H1 (cell line): ENCODE results near the gene C19orf12. TPM values are rescaled to one million over a fixed set of nuclear protein-coding genes. Genes with fewer than 3 reads are reported as not detected.
A peak's percentile ranks its signal among the peaks of the same experiment; 100 is the strongest.

ENCODE experiments used
- CTCF ChIA-PET: fragments of 300-600 bp; sonication (Branson Sonifier 250); formaldehyde crosslinking; loops from one replicate; lab custom pipeline; 2021; ENCODE audit not compliant: partially characterized antibody; lab: Charles Lee
- POLR2A ChIA-PET: fragments of 300-600 bp; sonication (Branson Sonifier 250); formaldehyde crosslinking; loops from one replicate; lab custom pipeline; 2021; ENCODE audit warnings: inconsistent platforms; ENCODE audit not compliant: partially characterized antibody; lab: Charles Lee
- DNase-seq, 2 experiments: peaks; one replicate each; pipeline versions ENCODE4 v3.0.0 to v3.0.0-alpha.2; 2010 to 2022; ENCODE audit warnings: low spot score in 2 of 2, low read depth in 1 of 2, mixed read lengths in 1 of 2
- FAIRE-seq: peaks from 2 replicates; lab custom pipeline; 2011; peaks lifted over from hg19 to GRCh38; lab: Jason Lieb, UNC
- H2AFZ ChIP-seq: 2 replicates; pipeline ENCODE4 v1.8.1; 2012; ENCODE audit warnings: low read length, inconsistent platforms
- H2AK5ac ChIP-seq: 2 replicates; pipeline ENCODE4 v1.6.1; 2013; ENCODE audit warnings: low read depth, low read length
- H2BK120ac ChIP-seq: replicated peaks from 2 replicates; pipeline ENCODE3; 2013; ENCODE audit warnings: low read depth, low read length, inconsistent platforms
- H2BK12ac ChIP-seq: 2 replicates; pipeline ENCODE4 v1.6.1; 2013; ENCODE audit warnings: low read depth, low read length
- H2BK15ac ChIP-seq: 2 replicates; pipeline ENCODE4 v1.6.1; 2013; ENCODE audit warnings: low read length
- H2BK20ac ChIP-seq: 2 replicates; pipeline ENCODE4 v1.6.1; 2013; ENCODE audit warnings: low read length
- H2BK5ac ChIP-seq: 2 replicates; pipeline ENCODE4 v1.6.1; 2013; ENCODE audit warnings: low read depth, low read length
- H3K14ac ChIP-seq: 2 replicates; pipeline ENCODE4 v1.6.1; 2013; ENCODE audit warnings: inconsistent platforms; ENCODE audit not compliant: insufficient read length
- H3K18ac ChIP-seq: 2 replicates; pipeline ENCODE4 v1.6.1; 2013; ENCODE audit warnings: low read length; ENCODE audit errors: extremely low read depth
- H3K23ac ChIP-seq: 2 replicates; pipeline ENCODE4 v1.6.1; 2013; ENCODE audit warnings: inconsistent platforms; ENCODE audit not compliant: insufficient read length
- H3K23me2 ChIP-seq: 2 replicates; pipeline ENCODE4 v1.6.1; 2013; ENCODE audit warnings: low read depth, low read length
- H3K27ac ChIP-seq: 2 replicates; pipeline ENCODE4 v1.6.1; 2011; ENCODE audit warnings: low read depth, low read length, inconsistent platforms
- H3K27me3 ChIP-seq, 4 experiments: replicated peaks in 1 of 4; 1 replicate in 1 of 4; 2 replicates in 3 of 4; pipeline versions ENCODE4 v1.6.1 to v1.8.1; 2011 to 2013; ENCODE audit warnings: low read length in 3 of 4, mild to moderate bottlenecking in 3 of 4, inconsistent platforms in 2 of 4, mixed read lengths in 2 of 4, moderate library complexity in 1 of 4; ENCODE audit not compliant: control insufficient read depth in 3 of 4, insufficient read depth in 3 of 4; ENCODE audit errors: extremely low read depth in 1 of 4
- H3K36me3 ChIP-seq, 4 experiments: 2 replicates each; pipeline versions ENCODE4 v1.6.1 to v1.8.1; 2011 to 2013; ENCODE audit warnings: mild to moderate bottlenecking in 4 of 4, low read length in 3 of 4, moderate library complexity in 2 of 4, control low read depth in 1 of 4, inconsistent platforms in 1 of 4; ENCODE audit not compliant: insufficient read depth in 4 of 4, control insufficient read depth in 2 of 4
- H3K4ac ChIP-seq: replicated peaks from 2 replicates; pipeline ENCODE3; 2013; ENCODE audit warnings: low read length, low read depth, mixed read lengths, inconsistent platforms; ENCODE audit not compliant: insufficient read length
- H3K4me1 ChIP-seq, 4 experiments: replicated peaks in 1 of 4; 1 replicate in 1 of 4; 2 replicates in 3 of 4; pipeline versions ENCODE4 v1.6.1 to v1.8.1; 2011 to 2013; ENCODE audit warnings: low read length in 3 of 4, inconsistent platforms in 2 of 4, mixed read lengths in 1 of 4; ENCODE audit not compliant: insufficient read depth in 4 of 4, control insufficient read depth in 3 of 4
- H3K4me2 ChIP-seq, 2 experiments: 2 replicates each; pipeline versions ENCODE4 v1.6.1 to v1.8.1; 2011 to 2013; ENCODE audit warnings: low read depth in 2 of 2, low read length in 2 of 2, control low read depth in 1 of 2, inconsistent platforms in 1 of 2, mild to moderate bottlenecking in 1 of 2; ENCODE audit not compliant: insufficient read depth in 1 of 2
- H3K4me3 ChIP-seq, 4 experiments: fragments of 200-600, 300-600 bp in 1 of 4; sonication (generic), shearing (Covaris generic), sonication (Bioruptor Twin) in 1 of 4; 2 replicates each; pipeline versions ENCODE4 v1.5.1 to v1.8.1; 2011 to 2016; ENCODE audit warnings: low read length in 4 of 4, low read depth in 3 of 4, control low read depth in 2 of 4, inconsistent platforms in 2 of 4, mild to moderate bottlenecking in 2 of 4, mixed read lengths in 1 of 4, moderate library complexity in 1 of 4; ENCODE audit not compliant: insufficient read depth in 2 of 4; ENCODE audit errors: extremely low read depth in 1 of 4
- H3K56ac ChIP-seq: replicated peaks from 2 replicates; pipeline ENCODE3; 2013; ENCODE audit warnings: low read depth, mild to moderate bottlenecking, mixed read lengths, low read length, inconsistent platforms; ENCODE audit not compliant: insufficient read length
- H3K79me1 ChIP-seq: 2 replicates; pipeline ENCODE4 v1.6.1; 2013; ENCODE audit warnings: low read depth, low read length, control low read depth
- H3K79me2 ChIP-seq, 2 experiments: 2 replicates each; pipeline versions ENCODE4 v1.6.1 to v1.8.1; 2012 to 2013; ENCODE audit warnings: low read length in 2 of 2, mild to moderate bottlenecking in 2 of 2, inconsistent platforms in 1 of 2; ENCODE audit not compliant: insufficient read depth in 2 of 2, control insufficient read depth in 1 of 2
- H3K9ac ChIP-seq, 4 experiments: replicated peaks in 1 of 4; 1 replicate in 1 of 4; 2 replicates in 3 of 4; pipeline versions ENCODE4 v1.6.1 to v1.8.1; 2011 to 2013; ENCODE audit warnings: low read depth in 3 of 4, low read length in 3 of 4, control low read depth in 2 of 4, mild to moderate bottlenecking in 2 of 4, moderate library complexity in 2 of 4, inconsistent platforms in 1 of 4; ENCODE audit errors: extremely low read depth in 1 of 4
- H3K9me3 ChIP-seq, 2 experiments: 2 replicates each; pipeline versions ENCODE4 v1.6.1 to v1.8.1; 2012 to 2013; ENCODE audit warnings: mild to moderate bottlenecking in 2 of 2, moderate library complexity in 2 of 2, control low read depth in 1 of 2, inconsistent platforms in 1 of 2, low read depth in 1 of 2, low read length in 1 of 2, mixed read lengths in 1 of 2; ENCODE audit not compliant: insufficient read depth in 2 of 2
- H4K20me1 ChIP-seq, 2 experiments: replicated peaks in 1 of 2; 2 replicates each; pipeline versions ENCODE3 to v1.8.1; 2011 to 2013; ENCODE audit warnings: inconsistent platforms in 2 of 2, low read length in 2 of 2, mild to moderate bottlenecking in 1 of 2; ENCODE audit not compliant: insufficient read depth in 2 of 2, control insufficient read depth in 1 of 2
- H4K5ac ChIP-seq: 2 replicates; pipeline ENCODE4 v1.6.1; 2013; ENCODE audit warnings: low read length, low read depth, mixed read lengths, inconsistent platforms; ENCODE audit not compliant: insufficient read length
- H4K8ac ChIP-seq: 2 replicates; pipeline ENCODE4 v1.8.0; 2013; ENCODE audit warnings: mild to moderate bottlenecking, moderate library complexity, low read length, inconsistent platforms; ENCODE audit not compliant: insufficient read depth; ENCODE audit errors: extremely low read depth
- H4K91ac ChIP-seq: replicated peaks from 2 replicates; pipeline ENCODE3; 2013; ENCODE audit warnings: low read length, mixed read lengths, inconsistent platforms; ENCODE audit not compliant: insufficient read length
- ASH2L ChIP-seq: fragments of 200-600, 300-600 bp; sonication (generic); IDR thresholded peaks from one replicate; pipeline ENCODE4 v1.7.1; 2017; ENCODE audit warnings: low read length
- BACH1 ChIP-seq: IDR thresholded peaks from 2 replicates; pipeline ENCODE4 v1.6.1; 2012; ENCODE audit warnings: low read length, improper control_type of control experiment
- CBX5 ChIP-seq: fragments of 300-800, 300-1000 bp; sonication (generic); IDR thresholded peaks from 2 replicates; pipeline ENCODE4 v1.7.1; 2016; ENCODE audit warnings: antibody characterized with exemption, low read length, low read depth
- EGR1 ChIP-seq: IDR thresholded peaks from 2 replicates; pipeline ENCODE4 v1.6.1; 2011; ENCODE audit warnings: low read depth, low read length, borderline replicate concordance
- EZH2 ChIP-seq: fragments of 200-600 bp; sonication (generic); IDR thresholded peaks from 2 replicates; pipeline ENCODE4 v1.7.1; 2012; ENCODE audit warnings: low read depth, mild to moderate bottlenecking, moderate library complexity, low read length, inconsistent platforms; ENCODE audit not compliant: severe bottlenecking
- NRF1 ChIP-seq: IDR thresholded peaks from 2 replicates; pipeline ENCODE4 v1.6.1; 2011; ENCODE audit warnings: mild to moderate bottlenecking, low read depth, low read length, improper control_type of control experiment
- POU5F1 ChIP-seq: IDR thresholded peaks from 2 replicates; pipeline ENCODE4 v1.6.1; 2011; ENCODE audit warnings: low read depth, mild to moderate bottlenecking, low read length, moderate library complexity
- RBBP5 ChIP-seq: IDR thresholded peaks from 2 replicates; pipeline ENCODE4 v1.7.1; 2012; ENCODE audit warnings: low read depth, mild to moderate bottlenecking, inconsistent platforms, low read length, moderate library complexity, borderline replicate concordance
- SAP30 ChIP-seq: fragments of 300-600 bp; sonication (generic); IDR thresholded peaks from 2 replicates; pipeline ENCODE4 v1.7.1; 2012; ENCODE audit warnings: low read length, moderate library complexity, mild to moderate bottlenecking, inconsistent platforms; ENCODE audit not compliant: insufficient read depth, insufficient replicate concordance
- SIX5 ChIP-seq: IDR thresholded peaks from 2 replicates; pipeline ENCODE4 v1.6.1; 2011; ENCODE audit warnings: mild to moderate bottlenecking, low read depth, low read length
- TBP ChIP-seq: IDR thresholded peaks from 2 replicates; pipeline ENCODE4 v1.6.1; 2011; ENCODE audit warnings: low read depth, low read length, improper control_type of control experiment
- TCF12 ChIP-seq: IDR thresholded peaks from 2 replicates; pipeline ENCODE4 v1.6.1; 2011; ENCODE audit warnings: low read depth, mild to moderate bottlenecking, low read length
- TEAD4 ChIP-seq: IDR thresholded peaks from 2 replicates; pipeline ENCODE4 v1.6.1; 2012; ENCODE audit warnings: low read depth, low read length, inconsistent platforms, mixed read lengths
- ZNF274 ChIP-seq: IDR thresholded peaks from 2 replicates; pipeline ENCODE4 v1.7.0; 2012; ENCODE audit warnings: low read length, borderline replicate concordance; ENCODE audit errors: extremely low read depth
- WGBS, 2 experiments: shearing (Covaris generic) in 1 of 2; methylation state at CpG; one replicate each; pipeline versions ENCODE4 v1.1.6 to v1.1.7; 2013 to 2015; ENCODE audit warnings: low lambda C conversion rate in 2 of 2, mixed read lengths in 2 of 2, inconsistent platforms in 1 of 2, low coverage in 1 of 2, missing lambda C conversion rate in 1 of 2; ENCODE audit not compliant: insufficient replicate concordance in 2 of 2, insufficient coverage in 1 of 2, insufficient read length in 1 of 2; ENCODE audit errors: extremely low coverage in 1 of 2, missing lambda C conversion rate in 1 of 2; 5-methylcytosine and 5-hydroxymethylcytosine counted together
- polyA plus RNA-seq, 7 experiments: library from polyadenylated mRNA; depleted of rRNA in 3 of 7; stranded (reverse) in 5 of 7; unstranded in 2 of 7; fragments of >200 nt in 5 of 7; fragments of 200-250 nt in 2 of 7; gene quantifications; 1 replicate in 5 of 7; 2 replicates in 1 of 7; 4 replicates in 1 of 7; pipeline versions ENCODE4 v1.2.1 to v1.2.3, GENCODE V29; 2011 to 2013; ENCODE audit warnings: missing spikeins in 2 of 7, mixed read lengths in 2 of 7
- total RNA-seq: library from RNA; stranded (reverse); fragmentation: NEBNext Ultra II Directional; extraction: Animal tissue kit (Norgen Biotek cat#: 25700); gene quantifications from 2 replicates; pipeline ENCODE4 v1.2.1, GENCODE V29; 2021

The C19orf12 gene
- total and polyA plus RNA-seq, 2 of the 8 experiments (the other 6 are each of a cell fraction or from before 2014, with no cell fraction given), result 10.7 to 11.9 TPM

DNA sequence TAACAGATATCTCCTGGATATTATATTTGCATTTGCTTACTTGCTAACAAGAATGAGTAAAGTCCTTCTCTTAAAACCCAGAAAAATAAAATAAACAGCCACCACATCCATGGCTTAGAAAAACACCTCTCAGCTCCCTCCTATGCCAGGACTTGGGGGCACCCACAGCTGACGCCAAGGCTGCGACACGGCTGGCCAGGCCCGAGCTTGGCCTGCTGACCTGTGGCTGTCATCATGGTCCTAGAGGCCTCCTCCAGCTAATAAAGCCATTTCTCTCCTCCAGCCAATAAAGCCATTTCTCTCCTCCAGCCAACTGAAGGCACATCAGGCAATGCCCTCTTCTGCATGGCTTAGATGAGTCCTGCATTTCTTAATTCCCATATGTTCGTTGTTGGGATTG lies 20.9 kb downstream of the C19orf12 start:
- Histone ChIP-seq H2AFZ (no peak overlapping the region), H3K27me3 (no peaks in the 10 kb centered on the region), H4K20me1 (peaks cover 0 to 1% of the 10 kb centered on the region in 2 experiments), H3K23me2 (peaks cover 2% of the 10 kb centered on the region; the same call in 1 of the 2 replicates), H3K4me1 (peaks cover 0 to 4% (median 1%) of the 10 kb centered on the region in 4 experiments; a peak in 1 of 7 replicates), H3K36me3 (no peaks in the 10 kb centered on the region), H3K9me3 (no peaks in the 10 kb centered on the region), H2BK15ac (no peak overlapping the region), H2BK5ac (no peak overlapping the region), H2BK12ac (peak overlapping the region; percentile 39; the same call in 1 of the 2 replicates), H3K4me2 (no peak overlapping the region), H3K18ac (no peak overlapping the region), H3K27ac (no peak overlapping the region), H3K79me2 (no peaks in the 10 kb centered on the region), H4K8ac (no peak overlapping the region), H3K23ac (no peak overlapping the region), H3K9ac (no peak overlapping the region), H4K5ac (no peak overlapping the region), H3K4me3 (no peak overlapping the region), H2BK20ac (no peak overlapping the region), H3K14ac (no peak overlapping the region), H3K56ac (no peak overlapping the region), H2BK120ac (no peak overlapping the region), H4K91ac (no peak overlapping the region), H3K4ac (peak overlapping the region; percentile 78), H2AK5ac (0 out of 2 replicates have a peak overlapping the region, but pooled peaks have one; percentile 39), H3K79me1 (no peaks in the 10 kb centered on the region)
- no peak for DNase-seq
- TF ChIP-seq CBX5, result no peak
- no peak for TF ChIP-seq ASH2L
- TF ChIP-seq RBBP5, result no peak
- TF ChIP-seq TBP, result no peak
- no peak for TF ChIP-seq TEAD4
- TF ChIP-seq SIX5, result no peak
- TF ChIP-seq EGR1, result no peak
- TF ChIP-seq TCF12, result no peak
- no peak for TF ChIP-seq EZH2
- TF ChIP-seq BACH1, result no peak
- no peak for TF ChIP-seq SAP30
- TF ChIP-seq NRF1, result no peak
- no peak for TF ChIP-seq ZNF274
- TF ChIP-seq POU5F1, result no peak
- CTCF ChIA-PET, result interaction anchor here (0.7 to 7.6 kb wide), 33 partner anchors 8 to 202 kb away, joined by 3 to 67 read pairs (median 5); partner anchors contain the start of genes C19orf12 and PLEKHF1
- 97% methylated on average over 5 of the region's 5 CpGs; no CpG with 5 or more reads in 1 of the 2 experiments for WGBS, 2 experiments
- POLR2A ChIA-PET, result interaction anchor here (0.8 to 1.0 kb wide), 4 partner anchors 21 to 88 kb away, joined by 3 to 4 read pairs (median 3); partner anchors contain the start of genes C19orf12 and POP4
- no peak for FAIRE-seq
